ENCODE results near the gene CIITA. TPM values are rescaled to one million over a fixed set of nuclear protein-coding genes. Genes with fewer than 3 reads are reported as not detected.
A peak's percentile ranks its signal among the peaks of the same experiment; 100 is the strongest.

The CIITA gene
- total and polyA plus RNA-seq, 2 experiments from 2014 or later = 0.09 TPM; not detected in 1

GRCh38 chr16:10961231-10961630, 84.2 kb downstream of the CIITA start:
- no peaks in the 10 kb centered on the region for H3K9me3 ChIP-seq (ENCODE audit: low read depth)
- peak overlapping the region; percentile 18; the same call in 1 of the 2 replicates for H2AFZ ChIP-seq
- peak overlapping the region; percentile 86 for H3K27ac ChIP-seq
- H4K20me1 ChIP-seq (ENCODE audit: insufficient read depth) = no peaks in the 10 kb centered on the region
- H3K4me2 ChIP-seq (ENCODE audit: unreplicated experiment) = peak overlapping the region; percentile 71
- H3K4me1 ChIP-seq (ENCODE audit: insufficient read depth) = peaks cover 34% of the 10 kb centered on the region
- H3K9ac ChIP-seq = peak overlapping the region; percentile 72
- TF ChIP-seq EZH2phosphoT487 (IDR thresholded peaks at IDR 0.05; ENCODE audit: insufficient read depth, low read depth) (no peak), EZH2 (IDR thresholded peaks at IDR 0.05; ENCODE audit: insufficient read depth, poor library complexity, severe bottlenecking) (no peak)
- H3K9me2 ChIP-seq (ENCODE audit: insufficient read depth) = no peaks in the 10 kb centered on the region
- in situ Hi-C loops (cut with MboI) = loop anchor here (10.0 to 25.0 kb wide), 3 partner anchors 294 to 726 kb away; partner anchors contain the start of gene SOCS1
- WGBS, 2 experiments (ENCODE audit: low coverage in 1 of 2, low lambda C conversion rate in 2 of 2, missing lambda C conversion rate in 2 of 2) = 10 to 15% methylated on average over 7 of the region's 7 CpGs
- DNase-seq = peak; percentile 97
- no peaks in the 10 kb centered on the region for H3K36me3 ChIP-seq (ENCODE audit: low read depth)
- peaks cover 32% of the 10 kb centered on the region for H3F3A ChIP-seq (ENCODE audit: insufficient read depth)
- peak overlapping the region; percentile 49 for H3K4me3 ChIP-seq
- H3K27me3 ChIP-seq (replicated peaks; ENCODE audit: insufficient read depth) = no peaks in the 10 kb centered on the region
- H3K79me2 ChIP-seq (ENCODE audit: insufficient read depth) = peaks cover 20% of the 10 kb centered on the region; the same call in 1 of the 2 replicates

GRCh38 chr16:10964039-10964890, 87.3 kb downstream of the CIITA start:
- H3K27ac ChIP-seq = peak overlapping the region; percentile 53
- H3K9me2 ChIP-seq (ENCODE audit: insufficient read depth) = no peaks in the 10 kb centered on the region
- no peaks in the 10 kb centered on the region for H3K27me3 ChIP-seq (replicated peaks; ENCODE audit: insufficient read depth)
- peaks cover 12% of the 10 kb centered on the region; the same call in 1 of the 2 replicates for H3K79me2 ChIP-seq (ENCODE audit: insufficient read depth)
- DNase-seq = peak; percentile 91
- H2AFZ ChIP-seq = no peak overlapping the region
- in situ Hi-C loops (cut with MboI) = loop anchor here (10.0 to 25.0 kb wide), 3 partner anchors 291 to 723 kb away; partner anchors contain the start of gene SOCS1
- H4K20me1 ChIP-seq (ENCODE audit: insufficient read depth) = no peaks in the 10 kb centered on the region
- 37 to 40% methylated on average over 20 of the region's 20 CpGs for whole genome bisulfite sequencing, 2 experiments (ENCODE audit: low coverage in 1 of 2, low lambda C conversion rate in 2 of 2, missing lambda C conversion rate in 2 of 2)
- no peaks in the 10 kb centered on the region for H3K36me3 ChIP-seq (ENCODE audit: low read depth)
- TF ChIP-seq EZH2 (IDR thresholded peaks at IDR 0.05; ENCODE audit: insufficient read depth, poor library complexity, severe bottlenecking) = no peak
- TF ChIP-seq EZH2phosphoT487 (IDR thresholded peaks at IDR 0.05; ENCODE audit: insufficient read depth, low read depth) = no peak
- peak overlapping the region; percentile 24 for H3K4me2 ChIP-seq (ENCODE audit: unreplicated experiment)
- peak overlapping the region; percentile 57 for H3K9ac ChIP-seq
- no peak overlapping the region for H3K4me3 ChIP-seq
- H3F3A ChIP-seq (ENCODE audit: insufficient read depth) = peaks cover 20% of the 10 kb centered on the region
- H3K9me3 ChIP-seq (ENCODE audit: low read depth) = no peaks in the 10 kb centered on the region
- H3K4me1 ChIP-seq (ENCODE audit: insufficient read depth) = peaks cover 23% of the 10 kb centered on the region

GRCh38 chr16:10964891-10965326, 87.9 kb downstream of the CIITA start:
- 90 to 92% methylated on average over 8 of the region's 8 CpGs for WGBS, 2 experiments (ENCODE audit: low coverage in 1 of 2, low lambda C conversion rate in 2 of 2, missing lambda C conversion rate in 2 of 2)
- Histone ChIP-seq H3K9me3 (ENCODE audit: low read depth) (no peaks in the 10 kb centered on the region), H2AFZ (no peak overlapping the region), H3K4me3 (no peak overlapping the region), H3K27ac (no peak overlapping the region), H4K20me1 (ENCODE audit: insufficient read depth) (no peaks in the 10 kb centered on the region), H3K27me3 (replicated peaks; ENCODE audit: insufficient read depth) (no peaks in the 10 kb centered on the region), H3K4me1 (ENCODE audit: insufficient read depth) (peaks cover 23% of the 10 kb centered on the region), H3K36me3 (ENCODE audit: low read depth) (peaks cover 5% of the 10 kb centered on the region; the same call in 1 of the 2 replicates), H3K9ac (no peak overlapping the region), H3K9me2 (ENCODE audit: insufficient read depth) (no peaks in the 10 kb centered on the region), H3F3A (ENCODE audit: insufficient read depth) (peaks cover 20% of the 10 kb centered on the region), H3K4me2 (ENCODE audit: unreplicated experiment) (no peak overlapping the region), H3K79me2 (ENCODE audit: insufficient read depth) (peaks cover 6% of the 10 kb centered on the region; the same call in 1 of the 2 replicates)
- DNase-seq = no peak
- TF ChIP-seq EZH2 (IDR thresholded peaks at IDR 0.05; ENCODE audit: insufficient read depth, poor library complexity, severe bottlenecking) (no peak), EZH2phosphoT487 (IDR thresholded peaks at IDR 0.05; ENCODE audit: insufficient read depth, low read depth) (no peak)
- in situ Hi-C loops (cut with MboI) = loop anchor here (10.0 to 25.0 kb wide), 3 partner anchors 290 to 722 kb away; partner anchors contain the start of gene SOCS1

DNA sequence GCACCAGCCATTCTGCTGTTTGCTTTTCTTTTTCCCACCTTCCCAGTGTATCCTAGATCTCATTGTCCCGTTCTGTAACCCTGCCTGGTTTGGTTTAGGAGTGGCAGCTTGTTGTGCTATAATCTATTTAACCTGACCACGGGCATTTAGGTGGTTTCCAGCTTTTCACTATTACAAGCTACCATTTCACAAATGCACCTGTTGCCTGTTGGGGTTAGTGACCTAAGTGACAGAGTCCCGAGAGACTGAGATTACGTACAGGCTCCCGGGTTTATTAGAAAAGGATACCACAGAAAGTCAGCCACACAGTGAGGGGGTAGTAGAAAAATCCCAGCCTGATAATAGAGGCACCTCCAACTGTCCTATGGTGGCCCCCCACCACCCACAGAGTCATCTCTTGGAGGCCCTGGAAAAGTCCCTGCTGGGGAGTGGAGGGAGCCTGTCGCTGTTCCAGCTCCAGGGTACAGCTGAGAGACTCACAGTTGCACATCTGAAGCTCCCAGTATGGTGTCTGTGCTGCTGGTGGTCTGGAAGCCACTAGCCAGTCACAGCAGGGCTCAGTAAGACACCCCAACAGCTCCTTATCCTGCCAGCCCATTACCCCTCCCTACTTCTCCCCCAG, 88.5 kb downstream of the CIITA start:
- Histone ChIP-seq H3K4me1 (ENCODE audit: insufficient read depth) (peaks cover 18% of the 10 kb centered on the region), H3K27ac (no peak overlapping the region), H3K36me3 (ENCODE audit: low read depth) (peaks cover 5% of the 10 kb centered on the region; the same call in 1 of the 2 replicates), H4K20me1 (ENCODE audit: insufficient read depth) (no peaks in the 10 kb centered on the region), H3K4me3 (no peak overlapping the region), H3K79me2 (ENCODE audit: insufficient read depth) (peaks cover under 1% of the 10 kb centered on the region; the same call in 1 of the 2 replicates), H3K9me3 (ENCODE audit: low read depth) (no peaks in the 10 kb centered on the region), H2AFZ (no peak overlapping the region), H3K27me3 (replicated peaks; ENCODE audit: insufficient read depth) (no peaks in the 10 kb centered on the region), H3K9ac (no peak overlapping the region), H3K9me2 (ENCODE audit: insufficient read depth) (no peaks in the 10 kb centered on the region), H3F3A (ENCODE audit: insufficient read depth) (peaks cover 19% of the 10 kb centered on the region), H3K4me2 (ENCODE audit: unreplicated experiment) (no peak overlapping the region)
- in situ Hi-C loops (cut with MboI) = loop anchor here (10.0 to 25.0 kb wide), 3 partner anchors 289 to 722 kb away; partner anchors contain the start of gene SOCS1
- 93 to 97% methylated on average over 6 of the region's 6 CpGs for WGBS, 2 experiments (ENCODE audit: low coverage in 1 of 2, low lambda C conversion rate in 2 of 2, missing lambda C conversion rate in 2 of 2)
- TF ChIP-seq EZH2 (IDR thresholded peaks at IDR 0.05; ENCODE audit: insufficient read depth, poor library complexity, severe bottlenecking) = no peak
- no peak for TF ChIP-seq EZH2phosphoT487 (IDR thresholded peaks at IDR 0.05; ENCODE audit: insufficient read depth, low read depth)
- no peak for DNase-seq

Data from GM23248 (cell line).